OCI-M2 (cell line): ENCODE data around the gene ACADVL.

Source experiments
- DNase-seq: peaks from one replicate; lab custom pipeline; 2025; ENCODE audit not compliant: unreplicated experiment; lab: John Stamatoyannopoulos, UW

ACADVL gene

GRCh38 chr17:7191069-7191468, 28.7 kb upstream of the ACADVL start:
- no peak for DNase-seq

- no peak for DNase-seq
These were observed 28.0 kb upstream of the ACADVL start for GRCh38 chr17:7191571-7192270.

GRCh38 chr17:7192271-7192937, 27.3 kb upstream of the ACADVL start:
- DNase-seq = no peak

GRCh38 chr17:7195971-7196370, 23.8 kb upstream of the ACADVL start:
- no peak for DNase-seq

- DNase-seq = no peak
These were observed 22.9 kb upstream of the ACADVL start for GRCh38 chr17:7196651-7197401.

GRCh38 chr17:7203391-7203790, 16.3 kb upstream of the ACADVL start:
- no peak for DNase-seq

GRCh38 chr17:7204336-7204735, 15.4 kb upstream of the ACADVL start:
- no peak for DNase-seq

- no peak for DNase-seq
These were observed 14.8 kb upstream of the ACADVL start for GRCh38 chr17:7204828-7205461.

- no peak for DNase-seq
These were observed 14.2 kb upstream of the ACADVL start for GRCh38 chr17:7205561-7205960.

- DNase-seq = no peak
These were observed 12.4 kb upstream of the ACADVL start for GRCh38 chr17:7207120-7208001.

GRCh38 chr17:7208027-7208571, 11.6 kb upstream of the ACADVL start:
- DNase-seq = no peak

- no peak for DNase-seq
These were observed 10.8 kb upstream of the ACADVL start for GRCh38 chr17:7208754-7209460.

GRCh38 chr17:7211491-7212273, 8.1 kb upstream of the ACADVL start:
- no peak for DNase-seq

GRCh38 chr17:7213895-7214299, 5.8 kb upstream of the ACADVL start:
- no peak for DNase-seq

GRCh38 chr17:7214300-7215135, 5.2 kb upstream of the ACADVL start:
- peak; percentile 87 for DNase-seq

GRCh38 chr17:7215136-7215638, 4.6 kb upstream of the ACADVL start:
- no peak for DNase-seq

- no peak for DNase-seq
These were observed 4.0 kb upstream of the ACADVL start for GRCh38 chr17:7215652-7216180.
